Stimulated activated CD8-positive, alpha-beta memory T cell treated with anti-CD3 and anti-CD28 coated beads, Interleukin-15, amount 100 ng/mL, for 24 hours (primary cell): ENCODE results near the gene TRIM56.
"Not testable (repeated sequence)": the region's sequence is repeated elsewhere in the genome, so short reads cannot be mapped to it uniquely, and the experiment has no call there.

Experiments used
- DNase-seq: peaks from one replicate; pipeline ENCODE4 v3.0.0-alpha.2; 2020; ENCODE audit warnings: low read depth

The TRIM56 gene

GRCh38 chr7:101089876-101090275 lies 4.6 kb downstream of the TRIM56 start:
- no peak for DNase-seq

GRCh38 chr7:101092266-101092905 lies 7.1 kb downstream of the TRIM56 start:
- DNase-seq = not testable (repeated sequence)

GRCh38 chr7:101093906-101094305 lies 8.6 kb downstream of the TRIM56 start:
- DNase-seq = no peak

- DNase-seq = no peak
Observed at GRCh38 chr7:101094376-101094775, 9.1 kb downstream of the TRIM56 start.

- no peak for DNase-seq
Observed at GRCh38 chr7:101094791-101095375, 9.6 kb downstream of the TRIM56 start.

GRCh38 chr7:101096331-101096956 lies 11.2 kb downstream of the TRIM56 start:
- no peak for DNase-seq

GRCh38 chr7:101096957-101097347 lies 11.7 kb downstream of the TRIM56 start:
- DNase-seq = no peak

GRCh38 chr7:101097561-101097960 lies 12.3 kb downstream of the TRIM56 start:
- DNase-seq = no peak

- no peak for DNase-seq
Observed at GRCh38 chr7:101099969-101100781, 14.9 kb downstream of the TRIM56 start.

- DNase-seq = no peak
Observed at GRCh38 chr7:101100858-101101847, 15.9 kb downstream of the TRIM56 start.

GRCh38 chr7:101102026-101102425 lies 16.7 kb downstream of the TRIM56 start:
- no peak for DNase-seq

GRCh38 chr7:101103701-101104100 lies 18.4 kb downstream of the TRIM56 start:
- DNase-seq = not testable (repeated sequence)

GRCh38 chr7:101104193-101104713 lies 19.0 kb downstream of the TRIM56 start:
- no peak for DNase-seq

GRCh38 chr7:101104799-101105198 lies 19.5 kb downstream of the TRIM56 start:
- DNase-seq = no peak

- DNase-seq = not testable (repeated sequence)
Observed at GRCh38 chr7:101105248-101105647, 20.0 kb downstream of the TRIM56 start.

GRCh38 chr7:101106386-101106785 lies 21.1 kb downstream of the TRIM56 start:
- DNase-seq = no peak

- no peak for DNase-seq
Observed at GRCh38 chr7:101108330-101108857, 23.1 kb downstream of the TRIM56 start.

GRCh38 chr7:101108961-101109360 lies 23.7 kb downstream of the TRIM56 start:
- no peak for DNase-seq

GRCh38 chr7:101109368-101109767 lies 24.1 kb downstream of the TRIM56 start:
- no peak for DNase-seq

GRCh38 chr7:101111261-101111660 lies 26.0 kb downstream of the TRIM56 start:
- DNase-seq = no peak

- no peak for DNase-seq
Observed at GRCh38 chr7:101112233-101112632, 27.0 kb downstream of the TRIM56 start.
